Prostate gland (tissue), 2 donors: Measurements from ENCODE around the gene ZNF366. TPM values are rescaled to one million over a fixed set of nuclear protein-coding genes. Genes with fewer than 3 reads are reported as not detected.

Experiments
- DNase-seq: peaks from one replicate; pipeline ENCODE4 v3.0.0-alpha.2; 2019; ENCODE audit warnings: low spot score
- H3K27ac ChIP-seq, 2 donors: fragments of 200-600 bp; sonication (generic); 2 replicates each; pipeline ENCODE4 v1.5.1; 2017 to 2019
- H3K27me3 ChIP-seq: fragments of 200-600 bp; sonication (generic); replicated peaks from 2 replicates; pipeline ENCODE4 v1.5.1; 2019; ENCODE audit not compliant: insufficient read depth
- H3K36me3 ChIP-seq, 2 donors: fragments of 200-600 bp; sonication (generic); 1 replicate in 1 of 2; 2 replicates in 1 of 2; pipeline versions ENCODE4 v1.5.1 to v1.8.1; 2017 to 2019
- H3K4me1 ChIP-seq: fragments of 200-600 bp; sonication (generic); replicated peaks from 2 replicates; pipeline ENCODE4 v1.5.1; 2019
- H3K4me3 ChIP-seq, 2 donors: fragments of 200-600 bp; sonication (generic); 2 replicates each; pipeline ENCODE4 v1.5.1; 2017 to 2019
- H3K9me3 ChIP-seq: fragments of 200-600 bp; sonication (generic); 2 replicates; pipeline ENCODE4 v1.5.1; 2017
- POLR2A ChIP-seq: fragments of 450-650 bp; IDR thresholded peaks from one replicate; pipeline ENCODE4 v1.6.1; 2016; ENCODE audit warnings: antibody characterized with exemption, mild to moderate bottlenecking
- POLR2AphosphoS5 ChIP-seq: sonication (generic); formaldehyde crosslinking; IDR thresholded peaks from one replicate; pipeline ENCODE4 v1.6.1; 2017; ENCODE audit warnings: antibody characterized with exemption
- WGBS: methylation state at CpG from one replicate; pipeline ENCODE4 v1.1.5; 2018; 5-methylcytosine and 5-hydroxymethylcytosine counted together
- intact Hi-C: fragments of 100-400 bp; cut with DNase I; formaldehyde crosslinking; loops from one replicate; pipeline ENCODE4 v1.14.2; 2022
- total RNA-seq, 2 donors: library from RNA; depleted of rRNA; stranded (reverse); fragments of >200 nt; gene quantifications; one replicate each; pipeline ENCODE4 v1.1.0, GENCODE V29; 2016
- TF ChIP-seq, protein P1 (sequence below), 4 experiments: fragments of 200-600 bp in 2 of 4; fragments of 450-650 bp in 2 of 4; sonication (generic) in 2 of 4; IDR thresholded peaks; 1 replicate in 3 of 4; 2 replicates in 1 of 4; pipeline ENCODE4 v1.5.1; 2016 to 2019; ENCODE audit warnings: antibody characterized with exemption in 4 of 4, mild to moderate bottlenecking in 2 of 4, moderate library complexity in 2 of 4

Gene ZNF366
- total RNA-seq, 2 donors from 2014 or later, result 2.0 to 3.2 TPM

DNA sequence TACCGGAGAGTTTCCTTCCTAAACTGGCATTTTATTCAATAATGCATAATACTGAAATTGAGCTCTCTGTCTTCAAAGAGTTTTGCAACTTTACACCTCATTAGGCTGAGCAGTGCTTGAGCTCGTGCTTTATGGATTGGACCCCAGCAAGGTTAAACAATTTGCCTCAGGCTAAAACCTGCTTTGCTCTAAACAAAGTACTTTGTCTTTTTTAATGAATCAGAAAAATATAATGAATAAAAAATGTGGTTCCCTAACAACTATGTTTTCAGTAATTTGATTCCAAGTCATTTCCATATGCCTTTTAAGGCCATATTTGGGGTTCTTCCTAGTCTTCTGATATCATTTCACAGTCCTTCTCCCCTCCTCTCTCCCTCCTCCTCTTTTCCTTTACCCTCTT lies 20.0 kb downstream of the ZNF366 start:
- Histone ChIP-seq H3K4me1 (no peaks in the 10 kb centered on the region), H3K27ac (no peak overlapping the region)
- TF ChIP-seq POLR2A, result no peak

DNA sequence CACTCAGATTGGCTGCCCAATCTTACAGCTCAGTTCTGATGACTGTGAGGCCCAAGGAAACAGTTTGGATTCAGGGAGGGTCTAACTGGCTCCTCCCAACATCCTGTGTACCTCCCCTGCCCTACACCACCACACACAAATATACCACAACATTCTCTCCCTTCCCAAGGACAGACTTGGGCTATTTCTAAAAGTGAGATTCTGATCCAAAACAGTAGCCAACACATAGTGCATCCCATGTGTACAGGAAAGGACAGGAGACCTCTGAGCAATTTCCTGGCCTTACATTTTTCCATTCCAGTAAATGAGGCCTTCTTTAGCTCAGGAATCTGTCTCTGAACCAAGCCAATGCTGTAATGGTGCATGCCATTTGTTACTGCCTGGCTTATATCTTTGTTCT lies 20.8 kb downstream of the ZNF366 start:
- Histone ChIP-seq H3K4me3 (no peak overlapping the region), H3K36me3 (no peaks in the 10 kb centered on the region), H3K27me3 (no peaks in the 10 kb centered on the region), H3K27ac (no peak overlapping the region), H3K4me1 (no peaks in the 10 kb centered on the region), H3K9me3 (no peaks in the 10 kb centered on the region)
- TF ChIP-seq POLR2A, result no peak
- TF ChIP-seq, protein P1, sequence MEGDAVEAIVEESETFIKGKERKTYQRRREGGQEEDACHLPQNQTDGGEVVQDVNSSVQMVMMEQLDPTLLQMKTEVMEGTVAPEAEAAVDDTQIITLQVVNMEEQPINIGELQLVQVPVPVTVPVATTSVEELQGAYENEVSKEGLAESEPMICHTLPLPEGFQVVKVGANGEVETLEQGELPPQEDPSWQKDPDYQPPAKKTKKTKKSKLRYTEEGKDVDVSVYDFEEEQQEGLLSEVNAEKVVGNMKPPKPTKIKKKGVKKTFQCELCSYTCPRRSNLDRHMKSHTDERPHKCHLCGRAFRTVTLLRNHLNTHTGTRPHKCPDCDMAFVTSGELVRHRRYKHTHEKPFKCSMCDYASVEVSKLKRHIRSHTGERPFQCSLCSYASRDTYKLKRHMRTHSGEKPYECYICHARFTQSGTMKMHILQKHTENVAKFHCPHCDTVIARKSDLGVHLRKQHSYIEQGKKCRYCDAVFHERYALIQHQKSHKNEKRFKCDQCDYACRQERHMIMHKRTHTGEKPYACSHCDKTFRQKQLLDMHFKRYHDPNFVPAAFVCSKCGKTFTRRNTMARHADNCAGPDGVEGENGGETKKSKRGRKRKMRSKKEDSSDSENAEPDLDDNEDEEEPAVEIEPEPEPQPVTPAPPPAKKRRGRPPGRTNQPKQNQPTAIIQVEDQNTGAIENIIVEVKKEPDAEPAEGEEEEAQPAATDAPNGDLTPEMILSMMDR (IDR thresholded peaks at IDR 0.05), result no peak
- no peak for TF ChIP-seq POLR2AphosphoS5
- intact Hi-C loops, result no loop called here
- DNase-seq, result no peak

More for the DNA sequence above, 20.0 kb downstream of the ZNF366 start:
- intact Hi-C loops, result no loop called here
- Histone ChIP-seq H3K4me3 (no peak overlapping the region), H3K36me3 (no peaks in the 10 kb centered on the region), H3K27me3 (no peaks in the 10 kb centered on the region), H3K9me3 (no peaks in the 10 kb centered on the region)
- 83% methylated on average over 2 of the region's 2 CpGs for WGBS
- no peak for DNase-seq

DNA sequence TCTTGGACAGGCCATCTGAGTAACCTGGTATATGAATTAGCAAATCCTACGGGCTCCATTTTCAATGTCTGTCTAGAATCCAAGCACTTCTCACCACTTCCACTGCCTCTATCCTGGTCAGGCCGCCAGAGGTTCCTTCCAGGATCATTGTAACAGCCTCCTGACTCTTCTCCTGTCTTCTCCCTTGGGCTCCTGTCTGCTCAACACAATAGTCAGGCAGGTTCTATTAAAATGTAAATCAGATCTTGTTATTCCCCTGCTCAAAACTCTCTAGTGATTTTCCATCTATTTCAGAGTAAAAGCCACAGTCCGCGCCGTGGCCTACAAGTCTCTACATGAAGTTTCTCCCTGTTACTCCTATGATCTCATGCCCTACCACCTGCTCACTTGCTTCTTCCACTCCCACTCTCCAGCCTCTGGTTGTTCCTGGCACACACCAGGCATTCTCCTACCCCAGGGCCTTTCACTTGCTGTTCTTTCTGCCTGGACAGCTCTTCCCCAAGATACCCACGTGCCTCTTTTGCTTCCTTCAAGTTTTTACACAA lies 21.7 kb downstream of the ZNF366 start:
- DNase-seq, result peak; percentile 58
- no peaks in the 10 kb centered on the region for H3K9me3 ChIP-seq
- no peaks in the 10 kb centered on the region for H3K4me1 ChIP-seq
- no peak for TF ChIP-seq POLR2A
- TF ChIP-seq POLR2AphosphoS5, result peak; percentile 37
- H3K4me3 ChIP-seq, result no peak overlapping the region
- no peaks in the 10 kb centered on the region for H3K36me3 ChIP-seq
- no peak overlapping the region for H3K27ac ChIP-seq
- WGBS, result 47% methylated on average over 6 of the region's 6 CpGs
- H3K27me3 ChIP-seq, result no peaks in the 10 kb centered on the region
- intact Hi-C loops, result no loop called here

DNA sequence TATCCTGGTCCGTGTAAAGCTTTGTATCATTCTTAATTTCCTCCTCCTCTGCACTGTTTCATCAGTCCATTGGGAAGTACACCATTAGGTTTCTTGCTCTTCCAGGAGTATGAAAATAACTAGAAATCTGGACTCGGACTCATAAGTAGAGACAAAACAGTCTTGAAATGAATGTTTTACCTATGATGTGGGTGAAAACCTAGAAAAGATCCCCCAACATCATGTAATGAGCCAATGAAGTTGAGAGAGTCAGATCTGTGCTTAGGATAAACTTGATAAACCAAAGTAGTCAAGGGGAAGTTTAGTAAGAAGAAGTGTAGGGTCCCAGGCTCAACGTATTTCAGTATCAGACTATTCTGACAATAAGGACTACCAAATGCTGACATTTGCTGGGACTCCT lies 25.2 kb downstream of the ZNF366 start:
- no peak overlapping the region for H3K27ac ChIP-seq
- TF ChIP-seq POLR2A (no peak), POLR2AphosphoS5 (no peak)
- TF ChIP-seq, protein P1 (IDR thresholded peaks at IDR 0.05), result no peak
- no peaks in the 10 kb centered on the region for H3K4me1 ChIP-seq
- H3K36me3 ChIP-seq, result no peaks in the 10 kb centered on the region
- H3K4me3 ChIP-seq, result no peak overlapping the region
- no peak for DNase-seq
- no peaks in the 10 kb centered on the region for H3K9me3 ChIP-seq
- no peaks in the 10 kb centered on the region for H3K27me3 ChIP-seq
- intact Hi-C loops, result no loop called here
- 89% methylated on average over 3 of the region's 3 CpGs for WGBS

DNA sequence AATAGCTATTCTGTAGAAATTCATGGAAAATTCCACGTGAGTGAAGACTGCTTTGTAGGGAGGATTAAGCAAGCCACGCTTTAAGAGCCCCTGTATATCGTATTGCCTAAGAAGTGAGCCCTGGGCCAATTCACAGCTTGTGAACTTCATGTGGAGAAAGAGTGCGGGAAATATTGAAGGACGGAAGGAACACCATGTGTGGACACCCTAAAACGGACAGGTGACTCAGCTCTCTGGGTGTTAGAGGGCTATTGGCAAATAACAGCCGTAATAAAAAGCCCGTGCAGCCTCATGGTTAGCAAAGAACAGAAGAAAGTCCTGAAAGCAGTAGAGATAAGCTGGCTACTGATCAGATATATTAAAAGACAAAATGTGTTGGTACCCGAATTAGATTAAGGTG lies 26.4 kb downstream of the ZNF366 start:
- intact Hi-C loops, result no loop called here
- Histone ChIP-seq H3K4me1 (no peaks in the 10 kb centered on the region), H3K36me3 (no peaks in the 10 kb centered on the region), H3K9me3 (no peaks in the 10 kb centered on the region), H3K27ac (no peak overlapping the region), H3K4me3 (no peak overlapping the region), H3K27me3 (no peaks in the 10 kb centered on the region)
- no peak for DNase-seq
- TF ChIP-seq POLR2AphosphoS5 (no peak), POLR2A (no peak)
- TF ChIP-seq, protein P1 (IDR thresholded peaks at IDR 0.05), result no peak
- WGBS, result 64% methylated on average over 9 of the region's 9 CpGs

DNA sequence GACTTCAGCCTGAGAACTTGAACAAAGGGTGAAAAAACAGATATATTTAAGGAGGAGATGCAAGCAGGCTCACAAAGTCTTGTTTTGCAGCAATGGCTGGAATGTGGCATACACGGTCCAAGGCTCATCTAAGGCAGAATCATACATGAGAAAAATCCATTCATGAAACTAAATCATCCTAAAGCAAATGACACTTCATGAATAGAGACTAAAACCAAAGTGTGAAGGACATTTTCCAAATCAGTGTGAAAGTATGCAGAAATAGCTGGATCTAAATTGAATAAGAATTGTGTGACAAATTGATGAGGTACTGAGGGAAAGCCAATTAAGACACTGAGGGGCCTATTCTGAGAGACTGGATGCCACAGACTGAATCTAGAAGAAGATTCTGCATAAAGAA lies 27.3 kb downstream of the ZNF366 start:
- 93% methylated on average over 1 of the region's 1 CpG for WGBS
- no peaks in the 10 kb centered on the region for H3K4me1 ChIP-seq
- H3K36me3 ChIP-seq, result no peaks in the 10 kb centered on the region
- H3K27me3 ChIP-seq, result no peaks in the 10 kb centered on the region
- H3K27ac ChIP-seq, result no peak overlapping the region
- H3K4me3 ChIP-seq, result no peak overlapping the region
- TF ChIP-seq, protein P1 (IDR thresholded peaks at IDR 0.05), result no peak
- TF ChIP-seq POLR2AphosphoS5, result no peak
- no peak for TF ChIP-seq POLR2A
- intact Hi-C loops, result no loop called here
- DNase-seq, result no peak
- H3K9me3 ChIP-seq, result no peaks in the 10 kb centered on the region
